Smooth muscle cell (in vitro differentiated cells): Measurements from ENCODE around the gene TOM1L1. TPM values are rescaled to one million over a fixed set of nuclear protein-coding genes. Genes with fewer than 3 reads are reported as not detected.
A peak's percentile ranks its signal among the peaks of the same experiment; 100 is the strongest.

Experiments used
- DNase-seq: peaks from one replicate; lab custom pipeline; 2025; ENCODE audit not compliant: unreplicated experiment; lab: John Stamatoyannopoulos, UW
- H2AFZ ChIP-seq: fragments of 200-600 bp; sonication (generic); 2 replicates; pipeline ENCODE4 v1.6.0; 2016; ENCODE audit warnings: antibody characterized with exemption, low read depth, mild to moderate bottlenecking
- H3F3A ChIP-seq: fragments of 200-600 bp; sonication (generic); 2 replicates; pipeline ENCODE4 v1.6.0; 2017; ENCODE audit warnings: antibody characterized with exemption, low read depth
- H3K27ac ChIP-seq: fragments of 200-600 bp; sonication (generic); 2 replicates; pipeline ENCODE4 v1.5.1; 2016; ENCODE audit warnings: low read depth, mild to moderate bottlenecking
- H3K27me3 ChIP-seq: fragments of 200-600 bp; sonication (generic); 2 replicates; pipeline ENCODE4 v1.6.1; 2016; ENCODE audit warnings: low read depth, mild to moderate bottlenecking
- H3K36me3 ChIP-seq: fragments of 200-600 bp; sonication (generic); 2 replicates; pipeline ENCODE4 v1.5.1; 2016; ENCODE audit warnings: low read depth
- H3K4me1 ChIP-seq: fragments of 200-600 bp; sonication (generic); 2 replicates; pipeline ENCODE4 v1.5.1; 2016; ENCODE audit warnings: low read depth
- H3K4me2 ChIP-seq: fragments of 200-600 bp; sonication (generic); 2 replicates; pipeline ENCODE4 v1.6.0; 2016; ENCODE audit warnings: mild to moderate bottlenecking
- H3K4me3 ChIP-seq: fragments of 200-600 bp; sonication (generic); 2 replicates; pipeline ENCODE4 v1.5.1; 2016; ENCODE audit warnings: mild to moderate bottlenecking
- H3K79me2 ChIP-seq: fragments of 200-600 bp; sonication (generic); 2 replicates; pipeline ENCODE4 v1.6.0; 2016; ENCODE audit warnings: low read depth, mild to moderate bottlenecking
- H3K9ac ChIP-seq: fragments of 200-600 bp; sonication (generic); 2 replicates; pipeline ENCODE4 v1.6.0; 2016; ENCODE audit warnings: low read depth
- H3K9me3 ChIP-seq: fragments of 200-600 bp; sonication (generic); replicated peaks from 2 replicates; pipeline ENCODE4 v1.5.1; 2016; ENCODE audit warnings: low read depth
- H4K20me1 ChIP-seq: fragments of 200-600 bp; sonication (generic); 2 replicates; pipeline ENCODE4 v1.6.0; 2016; ENCODE audit warnings: low read depth
- CTCF ChIP-seq: fragments of 200-600 bp; sonication (generic); IDR thresholded peaks from 2 replicates; pipeline ENCODE4 v1.5.1; 2017; ENCODE audit warnings: borderline replicate concordance, mild to moderate bottlenecking, antibody characterized with exemption; ENCODE audit not compliant: insufficient read depth, poor library complexity, severe bottlenecking
- WGBS: methylation state at CpG from one replicate; pipeline ENCODE4 v1.1.7; 2016; ENCODE audit warnings: low lambda C conversion rate; 5-methylcytosine and 5-hydroxymethylcytosine counted together
- polyA plus RNA-seq: library from polyadenylated mRNA; unstranded; fragments of >200 nt; fragmentation: Nextera tagmentation; extraction: Ambion mirVana; gene quantifications from 2 replicates; pipeline ENCODE4 v1.2.1, GENCODE V29; 2016
- total RNA-seq: library from RNA; depleted of rRNA; stranded (reverse); fragments of >200 nt; gene quantifications from 2 replicates; pipeline ENCODE4 v1.2.3, GENCODE V29; 2014

The TOM1L1 gene
- total and polyA plus RNA-seq, 2 experiments from 2014 or later = 3.9 to 8.5 TPM

DNA sequence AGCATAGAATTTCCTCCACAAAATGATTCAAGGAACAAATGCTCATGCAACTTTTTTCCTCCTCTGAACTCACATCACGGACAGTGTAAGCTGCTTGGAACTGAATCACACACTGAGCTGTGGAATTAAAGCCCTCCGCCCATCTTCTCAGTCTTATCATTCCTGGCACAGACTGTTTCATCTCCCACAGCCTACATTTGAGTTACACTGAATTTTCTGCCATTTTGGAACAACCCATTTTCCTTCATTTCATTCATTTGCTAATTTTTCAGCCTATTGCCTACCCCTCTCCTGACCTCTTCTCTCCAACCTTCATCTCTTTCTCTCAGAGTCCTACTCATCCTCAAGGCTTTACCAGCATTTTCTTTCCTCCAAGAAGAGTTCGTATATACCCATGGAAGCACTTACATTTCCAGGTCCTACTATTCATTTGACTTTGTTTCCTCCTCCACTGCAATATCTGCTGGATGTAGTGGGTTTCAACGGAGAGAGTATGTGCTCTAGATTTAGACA lies 39.1 kb upstream of the TOM1L1 start:
- Histone ChIP-seq H4K20me1 (no peaks in the 10 kb centered on the region), H3K79me2 (no peaks in the 10 kb centered on the region), H3K36me3 (no peaks in the 10 kb centered on the region), H3K27me3 (no peaks in the 10 kb centered on the region), H3K4me3 (no peak overlapping the region), H3F3A (no peaks in the 10 kb centered on the region), H3K9ac (no peak overlapping the region), H3K9me3 (no peaks in the 10 kb centered on the region), H3K4me2 (peak overlapping the region; percentile 25), H2AFZ (no peak overlapping the region), H3K27ac (no peak overlapping the region), H3K4me1 (no peaks in the 10 kb centered on the region)
- whole genome bisulfite sequencing = 42% methylated on average over 4 of the region's 4 CpGs
- TF ChIP-seq CTCF = no peak
- no peak for DNase-seq

DNA sequence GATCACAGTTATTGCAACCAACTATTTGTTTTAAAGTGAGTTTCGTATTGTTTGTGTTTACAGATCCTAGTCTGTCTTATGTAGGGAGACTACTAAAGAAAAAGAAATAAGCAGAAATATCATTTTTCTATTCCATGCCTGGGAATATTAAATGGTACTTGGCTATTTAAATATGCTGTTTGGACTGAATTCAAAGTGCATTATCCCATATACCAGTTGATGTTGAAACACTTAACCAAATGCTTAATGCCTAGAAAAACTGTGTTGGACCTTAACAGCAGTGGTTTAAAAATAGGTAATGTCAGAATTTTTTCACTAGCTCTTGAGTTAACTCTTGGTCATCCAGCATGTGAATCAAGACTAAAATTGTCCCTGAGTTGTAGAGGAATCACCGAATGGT lies 37.5 kb upstream of the TOM1L1 start:
- Histone ChIP-seq H3K36me3 (no peaks in the 10 kb centered on the region), H3K4me1 (no peaks in the 10 kb centered on the region), H3K9ac (no peak overlapping the region), H3K79me2 (no peaks in the 10 kb centered on the region), H3F3A (no peaks in the 10 kb centered on the region), H3K9me3 (no peaks in the 10 kb centered on the region), H3K27ac (no peak overlapping the region), H2AFZ (no peak overlapping the region), H3K4me2 (no peak overlapping the region), H4K20me1 (no peaks in the 10 kb centered on the region), H3K27me3 (no peaks in the 10 kb centered on the region), H3K4me3 (no peak overlapping the region)
- 48% methylated on average over 2 of the region's 2 CpGs for WGBS
- no peak for TF ChIP-seq CTCF
- no peak for DNase-seq

DNA sequence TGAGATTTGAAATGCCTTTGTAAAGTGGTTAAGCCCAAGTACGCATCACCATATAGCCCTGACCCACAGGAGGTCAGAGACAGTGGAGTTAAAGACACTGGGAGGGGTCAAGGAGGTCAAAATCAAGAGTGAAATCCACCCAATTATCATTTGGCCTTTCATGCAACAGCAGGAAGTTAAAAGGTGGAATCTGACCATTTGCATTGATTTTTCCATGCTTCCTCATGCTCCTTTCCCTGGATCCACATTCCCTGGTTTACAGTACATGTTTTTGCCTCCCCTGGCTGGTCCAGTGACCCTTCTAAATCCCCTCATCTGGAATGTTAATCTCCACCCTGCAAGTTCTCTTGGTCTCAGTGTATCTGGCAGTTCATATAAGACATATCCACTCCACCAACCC lies 36.6 kb upstream of the TOM1L1 start:
- H3K27me3 ChIP-seq = no peaks in the 10 kb centered on the region
- no peaks in the 10 kb centered on the region for H3F3A ChIP-seq
- H3K27ac ChIP-seq = no peak overlapping the region
- no peaks in the 10 kb centered on the region for H4K20me1 ChIP-seq
- H3K4me2 ChIP-seq = no peak overlapping the region
- H3K9me3 ChIP-seq = no peaks in the 10 kb centered on the region
- H3K36me3 ChIP-seq = no peaks in the 10 kb centered on the region
- no peaks in the 10 kb centered on the region for H3K79me2 ChIP-seq
- no peak for TF ChIP-seq CTCF
- no peaks in the 10 kb centered on the region for H3K4me1 ChIP-seq
- 90% methylated on average over 1 of the region's 1 CpG for WGBS
- no peak overlapping the region for H3K9ac ChIP-seq
- DNase-seq = no peak
- no peak overlapping the region for H3K4me3 ChIP-seq
- H2AFZ ChIP-seq = no peak overlapping the region

DNA sequence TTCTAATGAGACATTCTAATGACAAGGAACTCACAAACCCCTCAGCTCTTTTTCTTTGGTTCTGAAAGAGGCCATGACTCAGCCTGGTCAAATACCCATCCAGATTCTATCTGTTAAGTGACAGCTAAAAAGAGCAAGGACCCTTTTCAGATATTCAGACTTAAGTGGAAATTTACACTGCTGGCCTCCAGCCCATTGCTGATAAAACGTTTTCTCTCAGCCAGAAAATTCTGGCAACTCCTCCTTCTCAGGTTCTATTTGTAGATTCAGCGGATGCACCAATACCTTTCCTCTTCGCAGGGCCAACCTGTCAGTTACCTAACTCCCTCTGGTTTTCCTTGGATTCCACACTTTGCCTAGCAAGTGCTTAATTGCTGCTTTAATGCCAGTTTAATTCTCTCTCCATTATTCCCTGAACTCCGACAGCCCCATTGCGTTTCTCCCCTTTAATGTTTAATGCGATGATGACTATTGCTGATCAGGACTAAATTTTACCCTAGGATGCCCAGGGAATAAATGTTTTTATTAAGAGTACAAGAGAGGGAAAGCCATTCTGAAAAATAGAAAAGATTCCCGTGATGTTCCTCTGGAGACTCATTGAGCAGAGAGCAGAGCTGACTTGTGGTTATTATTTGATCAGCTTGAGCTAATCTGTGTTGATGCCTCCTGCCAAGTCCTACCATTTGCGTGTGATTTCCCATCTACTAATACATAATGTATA lies 35.9 kb upstream of the TOM1L1 start:
- Histone ChIP-seq H3K4me3 (no peak overlapping the region), H3K36me3 (no peaks in the 10 kb centered on the region), H3K27ac (no peak overlapping the region), H3K9me3 (no peaks in the 10 kb centered on the region), H3K4me1 (no peaks in the 10 kb centered on the region), H3F3A (no peaks in the 10 kb centered on the region), H2AFZ (no peak overlapping the region), H3K79me2 (no peaks in the 10 kb centered on the region), H3K4me2 (no peak overlapping the region), H4K20me1 (no peaks in the 10 kb centered on the region), H3K27me3 (no peaks in the 10 kb centered on the region), H3K9ac (no peak overlapping the region)
- no peak for TF ChIP-seq CTCF
- WGBS = 61% methylated on average over 8 of the region's 8 CpGs
- DNase-seq = no peak
